HG02610 (cell line): ENCODE results near the gene FSD1L.

Source experiments
- ATAC-seq: cut with Tn5 transposase; IDR thresholded peaks from one replicate; pipeline ENCODE4 v1.9.1; 2021; ENCODE audit warnings: mild to moderate bottlenecking, moderate library complexity; ENCODE audit not compliant: unreplicated experiment

FSD1L gene

DNA sequence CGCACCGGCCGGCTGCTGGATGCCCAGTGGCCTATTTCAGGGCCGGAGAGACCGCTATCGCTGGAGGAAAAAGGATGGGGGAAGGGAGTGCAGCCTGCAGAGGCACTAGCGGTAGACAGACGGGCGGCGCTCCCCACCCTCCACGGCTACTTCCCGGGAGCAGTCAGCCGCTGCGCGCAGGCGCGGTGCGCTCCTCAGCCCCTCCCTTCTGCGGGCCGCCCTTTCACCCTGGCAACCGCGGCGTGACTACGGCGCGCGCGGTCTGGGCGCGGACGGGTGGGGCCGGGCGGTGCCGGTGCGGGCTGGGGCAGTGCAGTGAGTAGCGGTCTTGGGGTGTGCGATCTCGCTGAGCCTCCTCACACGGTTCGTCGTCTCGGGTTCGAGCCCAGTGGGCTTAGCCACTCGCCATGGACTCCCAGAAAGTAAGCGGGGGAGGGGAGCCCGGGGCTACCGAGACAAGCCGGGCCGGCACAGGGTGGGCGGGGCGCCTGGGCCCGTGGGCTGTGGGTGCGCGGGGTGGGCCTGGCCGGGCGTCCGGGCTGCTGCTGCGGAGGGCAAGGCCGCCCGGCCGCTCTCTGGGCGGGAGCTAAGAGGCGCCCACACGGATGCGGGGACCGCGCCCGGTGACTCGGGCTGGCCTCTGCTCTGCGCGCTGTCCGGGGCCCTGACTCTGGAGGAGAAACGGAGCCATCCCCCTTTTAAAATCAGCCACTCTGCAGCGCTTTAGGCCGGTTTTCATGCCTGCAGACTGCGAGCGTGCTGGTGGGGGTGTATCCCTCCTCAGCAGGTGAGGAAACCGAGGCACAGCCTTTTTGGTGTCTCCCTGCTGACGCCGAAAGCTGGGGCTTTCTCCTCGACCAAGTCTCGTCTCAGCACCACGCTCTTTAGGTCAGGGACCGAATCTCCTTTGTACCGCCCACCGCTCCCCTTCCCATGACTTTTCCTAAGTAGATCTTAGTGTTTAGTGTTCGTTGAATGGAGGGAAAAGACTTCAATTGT is at the start of gene FSD1L:
Gene FSD1L (plus strand): TSS at position 221 of the 999 bp plus-strand sequence. CDS start 187 bp downstream, at position 408.
- ATAC-seq = peak; percentile 93

GRCh38 chr9:105399117-105399516 is 48.7 kb upstream of the FSD1L start:
- ATAC-seq = no peak

- ATAC-seq = no peak
These were observed 46.2 kb upstream of the FSD1L start for GRCh38 chr9:105401651-105402050.

- no peak for ATAC-seq
These were observed 44.1 kb upstream of the FSD1L start for GRCh38 chr9:105403552-105404248.

- peak; percentile 97 for ATAC-seq
These were observed 42.2 kb upstream of the FSD1L start for GRCh38 chr9:105405514-105406131.

DNA sequence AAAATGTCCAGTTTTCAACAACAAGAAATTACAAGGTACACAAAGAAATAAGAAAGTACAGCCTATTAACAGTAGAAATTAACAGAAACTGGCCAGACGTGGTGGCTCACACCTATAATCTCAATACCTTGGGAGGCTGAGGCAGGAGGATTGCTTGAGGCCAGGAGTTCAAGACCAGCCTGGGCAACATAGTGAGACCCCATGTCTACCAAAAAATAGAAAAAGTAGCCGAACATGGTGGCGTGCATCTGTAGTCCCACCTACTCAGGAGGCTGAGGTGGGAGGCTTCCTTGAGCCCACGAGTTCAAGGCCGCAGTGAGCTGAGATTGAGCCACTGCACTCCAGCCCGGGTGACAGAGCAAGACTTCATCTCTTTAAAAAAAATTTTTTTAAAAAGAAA is 41.5 kb upstream of the FSD1L start:
- no peak for ATAC-seq

DNA sequence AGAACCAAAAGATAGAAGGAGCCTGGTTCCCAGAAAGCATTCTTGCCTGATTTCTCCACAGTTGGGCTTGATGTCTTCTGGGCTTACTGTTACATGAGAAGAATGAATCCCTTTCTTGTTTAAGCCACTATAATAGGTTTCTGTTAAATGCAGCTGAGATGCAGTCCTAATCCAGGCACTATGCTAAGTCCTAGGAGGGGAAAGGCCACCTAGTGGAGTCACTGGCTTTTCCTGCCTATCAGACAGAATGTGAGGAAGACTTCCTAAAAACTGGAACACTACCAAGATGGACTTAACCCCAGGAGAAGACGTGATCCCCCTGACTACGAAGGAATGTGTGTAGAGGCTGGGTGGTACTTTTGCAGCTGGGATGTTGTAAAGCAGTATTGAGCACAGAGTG is 34.3 kb upstream of the FSD1L start:
- ATAC-seq = no peak

DNA sequence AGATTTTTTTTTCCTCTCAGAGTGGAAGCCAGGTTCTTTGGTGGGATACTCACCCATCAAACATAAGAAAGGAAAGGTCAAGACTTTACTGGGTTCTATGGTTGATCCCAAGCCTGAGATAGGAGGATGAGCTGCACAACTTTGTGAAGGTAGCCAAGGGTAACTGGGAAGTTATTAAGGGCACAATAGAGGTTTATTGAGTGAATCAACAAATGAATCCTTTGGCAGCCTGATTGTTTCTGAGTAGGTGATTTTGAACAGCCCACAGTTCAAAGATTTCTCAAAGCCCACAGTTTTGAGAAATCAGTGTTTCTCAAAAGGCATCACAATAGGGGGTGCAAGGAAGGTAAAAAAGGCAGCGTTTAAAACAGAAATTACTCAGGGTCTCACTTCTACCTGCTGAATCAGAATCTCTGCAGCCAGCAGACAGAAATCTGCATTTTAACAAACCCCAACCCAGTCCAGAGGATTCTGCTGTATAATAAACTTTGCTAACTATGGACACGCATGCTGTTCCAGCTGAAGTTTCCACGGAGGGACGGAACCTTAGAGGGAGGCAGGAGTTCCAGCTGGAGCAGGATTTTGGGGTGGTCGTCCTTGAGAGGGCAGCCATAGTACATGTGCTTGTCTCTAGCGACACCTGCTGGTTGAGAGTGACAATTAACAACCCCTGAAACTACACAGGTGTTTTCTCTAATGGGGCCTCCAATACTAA is 32.7 kb upstream of the FSD1L start:
- ATAC-seq = peak; percentile 51

DNA sequence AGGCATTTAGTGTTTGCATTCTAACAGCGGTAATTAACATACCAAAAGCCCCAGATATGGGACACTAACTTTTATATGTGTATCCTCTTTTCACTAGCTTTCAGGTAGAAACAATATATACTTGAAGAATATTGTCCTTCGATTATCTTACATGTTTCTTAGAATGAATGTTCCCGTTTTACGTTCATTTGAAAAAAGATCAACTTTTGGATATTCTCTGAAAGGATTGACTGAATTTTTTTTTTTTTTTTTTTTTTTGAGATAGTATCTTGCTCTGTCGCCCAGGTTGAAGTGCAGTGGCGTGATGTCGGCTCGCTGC is 32.2 kb upstream of the FSD1L start:
- ATAC-seq = no peak

DNA sequence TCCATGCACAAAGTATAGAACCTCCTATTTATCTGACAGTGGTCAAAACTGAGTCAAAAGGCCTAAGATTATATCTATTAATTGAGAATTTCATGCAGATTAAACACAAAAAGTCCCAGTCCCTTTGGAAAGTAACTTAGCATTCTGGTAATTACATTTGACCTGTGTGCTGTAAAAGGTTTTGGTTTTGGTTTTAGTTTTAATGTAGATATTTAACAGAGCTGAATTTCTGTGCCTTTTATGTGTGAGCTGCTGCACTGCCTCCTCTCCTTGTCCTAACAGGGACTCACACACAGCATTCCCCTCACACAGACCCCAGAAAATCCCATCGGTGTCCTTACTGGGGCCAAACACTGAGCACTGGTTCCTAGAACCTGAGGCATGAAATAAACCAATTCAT is 31.0 kb upstream of the FSD1L start:
- peak; percentile 86 for ATAC-seq

DNA sequence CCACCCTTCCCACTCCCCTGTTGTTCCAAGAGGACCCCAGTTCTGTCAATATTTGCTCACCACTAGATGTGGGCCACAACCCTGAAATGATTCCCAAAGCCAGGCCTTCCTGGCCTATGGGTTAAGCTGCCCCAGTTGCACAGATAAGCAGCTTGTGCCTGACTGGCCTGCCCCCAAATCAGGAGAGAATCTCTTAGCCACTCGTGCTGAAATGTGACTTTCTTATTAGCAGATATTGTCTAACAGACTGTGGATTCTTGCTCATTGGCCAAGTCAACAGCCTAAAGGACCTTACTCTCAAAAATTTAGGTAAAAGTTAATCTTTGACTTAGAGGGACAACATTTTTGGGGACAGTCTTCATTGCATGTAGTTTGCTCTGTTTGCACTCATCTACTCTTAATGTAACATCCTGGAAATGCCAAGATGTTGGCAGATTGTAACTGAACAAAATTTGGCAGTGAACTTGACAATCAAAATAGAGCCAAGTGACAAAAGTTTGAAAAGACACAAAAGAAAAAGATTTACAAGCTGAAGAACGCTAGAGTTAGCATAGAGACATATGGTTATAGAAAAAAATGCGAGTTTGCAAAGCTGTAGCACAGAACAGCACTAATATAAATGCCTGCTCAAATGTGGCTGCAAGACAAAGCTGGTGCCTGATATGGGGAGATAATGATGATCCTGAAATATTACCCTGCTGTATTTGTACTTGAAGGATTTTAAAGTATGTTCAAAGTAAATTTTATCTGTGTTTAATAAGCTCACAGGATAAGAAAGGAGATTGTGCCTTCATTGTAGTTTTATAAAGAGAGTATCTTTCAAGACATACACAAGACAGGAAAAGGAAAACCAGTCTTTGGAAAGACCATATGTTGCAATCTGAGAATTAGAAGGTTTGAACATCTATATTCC is 29.0 kb upstream of the FSD1L start:
- ATAC-seq = no peak

- no peak for ATAC-seq
These were observed 27.8 kb upstream of the FSD1L start for GRCh38 chr9:105419816-105420597.

DNA sequence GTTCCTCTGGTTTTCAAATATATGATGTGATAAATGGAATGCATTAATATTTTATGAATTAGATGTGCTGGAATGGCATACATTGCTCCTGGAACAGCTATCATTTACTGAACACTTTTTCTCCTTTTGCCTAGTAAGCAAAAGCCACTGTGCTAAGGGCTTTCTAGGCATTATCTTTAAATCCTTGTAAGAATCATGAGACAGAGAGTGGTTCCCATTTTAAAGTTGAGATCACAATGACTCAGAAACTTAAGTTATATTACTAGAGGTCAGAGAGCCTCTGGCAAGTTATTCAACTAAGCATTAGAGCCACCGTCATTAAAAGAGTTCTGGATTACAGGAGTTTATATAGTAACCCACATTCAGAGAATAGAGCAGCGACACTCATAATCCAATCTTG is 26.7 kb upstream of the FSD1L start:
- no peak for ATAC-seq

DNA sequence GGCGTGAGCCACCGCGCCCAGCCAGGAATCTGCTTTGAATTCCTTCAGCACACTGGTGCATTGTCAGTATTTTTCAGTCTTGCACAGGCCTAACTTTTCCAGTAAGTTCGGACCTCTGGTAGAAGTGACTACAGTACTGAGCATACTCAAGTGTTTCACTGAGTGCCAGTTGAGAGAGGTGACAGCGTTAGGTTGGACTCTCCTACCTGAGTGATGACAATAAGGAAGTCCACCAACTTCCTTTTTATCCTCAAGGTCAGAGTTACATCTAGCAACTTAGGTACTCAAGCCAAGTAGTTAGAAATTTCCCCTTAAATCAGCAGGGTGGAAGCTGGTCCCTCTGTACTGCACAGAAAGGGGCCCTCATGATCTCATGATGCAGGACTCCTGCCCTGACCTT is 26.0 kb upstream of the FSD1L start:
- ATAC-seq = no peak

DNA sequence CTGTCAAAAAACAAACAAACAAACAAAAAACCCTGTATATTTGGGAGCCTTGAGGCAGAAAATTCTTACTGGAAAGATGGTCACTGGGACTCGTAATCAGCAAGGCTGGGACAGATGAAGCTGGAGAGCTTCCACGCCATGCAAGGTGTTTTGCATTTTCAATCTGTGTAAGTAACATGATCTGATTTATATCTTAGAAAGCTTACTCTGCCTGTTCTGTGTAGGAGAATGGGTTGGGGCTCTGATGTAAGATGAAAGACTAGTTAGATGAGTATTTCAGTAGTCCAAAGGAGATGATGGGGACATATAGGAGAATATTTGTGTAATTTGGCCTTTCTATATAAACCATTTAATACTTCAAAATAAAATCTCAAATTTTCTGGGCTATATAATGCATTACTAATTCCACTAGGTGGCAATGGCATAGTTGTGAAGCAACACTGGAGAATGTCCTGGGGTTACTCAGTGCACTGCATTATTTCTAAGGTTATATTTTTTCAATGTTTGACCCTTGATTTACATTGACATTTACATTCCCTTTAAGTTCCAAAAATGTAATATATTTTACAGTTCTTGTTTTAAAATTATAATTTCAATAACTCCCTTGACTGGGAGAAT is 21.9 kb upstream of the FSD1L start:
- peak; percentile 65 for ATAC-seq

- no peak for ATAC-seq
These were observed 21.2 kb upstream of the FSD1L start for GRCh38 chr9:105426657-105427056.

DNA sequence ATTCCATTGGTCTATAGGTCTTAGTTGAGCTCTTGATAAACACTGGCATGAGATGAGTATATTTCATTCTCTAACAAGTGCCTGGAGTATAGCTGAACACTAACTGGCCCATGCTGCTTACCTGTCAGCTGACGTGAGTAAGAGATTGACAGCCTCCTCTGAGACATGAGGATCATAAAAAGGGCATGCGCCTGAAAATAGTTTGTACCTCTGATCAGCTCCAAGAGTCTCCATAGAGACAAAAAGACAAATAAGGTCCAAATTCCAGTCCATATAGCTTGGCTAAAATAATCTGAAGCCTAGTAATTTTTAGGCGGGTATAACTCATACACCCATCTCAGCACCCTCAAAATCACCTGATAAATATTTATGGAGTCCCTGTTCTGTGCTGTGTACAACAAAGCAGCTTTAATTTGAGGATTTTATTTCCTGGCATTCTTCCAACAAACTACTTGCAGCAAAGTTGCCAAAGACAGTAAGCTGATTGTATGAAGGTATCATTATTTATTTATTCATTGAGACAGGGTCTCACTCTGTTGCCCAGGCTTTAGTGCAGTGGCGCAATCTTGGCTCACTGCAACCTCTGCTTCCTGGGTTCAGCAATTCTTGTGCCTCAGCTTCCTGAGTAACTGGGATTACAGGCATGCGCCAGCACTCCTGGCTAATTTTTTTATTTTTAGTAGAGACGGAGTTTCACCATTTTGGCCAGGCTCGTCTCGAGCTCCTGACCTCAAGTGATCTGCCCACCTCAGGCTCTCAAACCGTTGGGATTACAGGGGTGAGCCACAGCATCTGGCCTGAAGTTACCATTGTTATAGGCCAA is 16.2 kb upstream of the FSD1L start:
- ATAC-seq = no peak

- no peak for ATAC-seq
These were observed 15.5 kb upstream of the FSD1L start for GRCh38 chr9:105432247-105432842.
